Psoas muscle (tissue), 8 donors: Measurements from ENCODE around the gene MARCHF5. TPM values are rescaled to one million over a fixed set of nuclear protein-coding genes. Genes with fewer than 3 reads are reported as not detected.

Experiments used
- ATAC-seq, 4 donors: fragments of 200-7000 bp; cut with Tn5 transposase; one replicate each; pipeline ENCODE4 v1.9.1; 2020; ENCODE audit warnings: moderate library complexity in 3 of 4, mild to moderate bottlenecking in 2 of 4
- DNase-seq, 2 donors: peaks; one replicate each; pipeline ENCODE4 v3.0.0-alpha.2; 2020
- H3K27ac ChIP-seq: fragments of 200-600 bp; one replicate; pipeline ENCODE4 v1.8.0; 2022
- H3K27me3 ChIP-seq, 3 donors: fragments of 200-600 bp in 1 of 3; one replicate each; pipeline versions ENCODE4 v1.6.1 to v1.8.0; 2013 to 2022; ENCODE audit warnings: low read length in 2 of 3, mild to moderate bottlenecking in 2 of 3, moderate library complexity in 1 of 3; ENCODE audit not compliant: insufficient read depth in 3 of 3
- H3K36me3 ChIP-seq, 2 donors: fragments of 200-600 bp in 1 of 2; one replicate each; pipeline versions ENCODE4 v1.6.1 to v1.8.0; 2013 to 2022; ENCODE audit warnings: low read depth in 1 of 2, mild to moderate bottlenecking in 1 of 2, moderate library complexity in 1 of 2; ENCODE audit not compliant: insufficient read depth in 1 of 2
- H3K4me1 ChIP-seq: fragments of 200-600 bp; one replicate; pipeline ENCODE4 v1.8.0; 2022
- H3K4me3 ChIP-seq: fragments of 200-600 bp; one replicate; pipeline ENCODE4 v1.8.0; 2022; ENCODE audit warnings: mild to moderate bottlenecking
- H3K9me3 ChIP-seq: fragments of 200-600 bp; one replicate; pipeline ENCODE4 v1.8.0; 2022
- CTCF ChIP-seq: fragments of 200-600 bp; IDR thresholded peaks from one replicate; pipeline ENCODE4 v1.8.0; 2022; ENCODE audit warnings: antibody characterized with exemption
- WGBS, 3 donors: extraction: QIAGEN DNeasy Blood & Tissue Kit; methylation state at CpG; one replicate each; pipeline versions ENCODE4 v1.1.6 to v1.1.7; 2013; 5-methylcytosine and 5-hydroxymethylcytosine counted together
- intact Hi-C, 2 donors: fragments of 100-400 bp; cut with DNase I; formaldehyde crosslinking; loops; one replicate each; pipeline versions ENCODE4 v1.11.0 to v1.14.2; 2022
- polyA plus RNA-seq, 3 donors: library from polyadenylated mRNA; stranded (reverse); fragments of 200-250 nt; gene quantifications; one replicate each; pipeline ENCODE4 v1.2.3, GENCODE V29; 2013
- total RNA-seq, 4 donors: library from RNA; stranded (reverse); fragmentation: NEBNext Ultra II Directional in 2 of 4; extraction: Animal tissue kit (Norgen Biotek cat#: 25700) in 2 of 4; gene quantifications; one replicate each; pipeline versions ENCODE4 v1.2.1 to v1.2.4, GENCODE V29; 2021 to 2023
- donor health status: healthy with polysubstance abuse.
- donor health status: DM: no; HTN: no; CAD: no; lungs with moderate emphysema.
- donor health status: Bipolar disorder and iron deficiency.
- donor health status: healthy.
- donor health status: DM: yes; HTN: yes; CAD: no.
- donor health status: DM: no; HTN: no; CAD: no.
- donor health status: DM: no; HTN: no; CAD: no.
- donor health status: DM: yes; HTN: yes; CAD: no.

MARCHF5 gene
- total and polyA plus RNA-seq, 7 donors, result 28.3 to 64.9 (median 31.7) TPM

DNA sequence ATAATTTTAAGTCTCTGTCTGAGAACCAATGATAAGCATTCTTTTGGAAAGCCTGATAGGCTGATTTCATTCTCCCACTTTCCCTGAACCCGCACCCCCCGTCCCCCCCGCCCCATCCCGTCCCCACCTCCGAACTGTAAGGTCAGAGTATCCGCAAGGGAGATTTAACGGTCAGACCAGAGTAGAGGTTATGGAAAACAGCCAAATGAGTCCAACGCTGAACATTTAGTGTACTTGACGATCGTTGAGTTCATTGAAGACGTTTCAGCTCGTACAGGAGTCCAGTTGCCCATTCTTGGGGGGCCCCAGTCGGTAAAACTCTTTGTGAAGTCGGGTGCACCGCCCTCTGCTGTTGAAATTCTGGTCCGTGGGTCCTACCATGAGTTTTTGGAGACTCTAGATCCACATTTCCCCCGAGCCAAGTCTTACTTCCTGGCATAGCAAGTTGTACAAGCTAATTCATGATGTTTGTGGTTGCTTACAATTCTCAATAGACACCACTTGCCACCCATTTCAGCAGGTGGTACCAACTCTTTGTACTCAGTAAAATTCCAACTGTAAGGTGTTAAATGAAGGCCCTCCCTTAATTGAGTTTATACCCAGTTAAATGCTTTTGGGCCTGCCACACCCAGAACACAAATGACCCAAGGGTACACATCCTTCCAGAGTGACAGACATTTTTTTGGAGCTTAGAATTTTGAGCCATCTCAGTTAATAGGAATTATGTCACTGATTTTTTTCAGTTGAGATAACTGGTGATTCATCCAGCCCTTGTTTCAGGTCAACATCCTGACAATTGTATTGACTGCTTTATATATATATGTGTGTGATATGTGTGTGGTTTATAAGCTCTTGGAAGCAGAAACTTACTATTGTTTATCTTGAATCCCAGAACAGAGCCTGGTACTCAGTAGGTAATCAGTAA is 1.2 kb downstream of the MARCHF5 start:
- Histone ChIP-seq H3K9me3 (no peaks in the 10 kb centered on the region), H3K4me3 (peak overlapping the region; percentile 90), H3K27ac (peak overlapping the region; percentile 95), H3K27me3 (no peaks in the 10 kb centered on the region), H3K36me3 (peaks cover 0 to 20% of the 10 kb centered on the region in 2 donors), H3K4me1 (peaks cover 5% of the 10 kb centered on the region)
- DNase-seq (peak; percentile 57 to 61), ATAC-seq (peak in 2 of 4 donors; percentile 12 to 38)
- 0 to 2% (median 1%) methylated on average over 17 of the region's 17 CpGs for WGBS, 3 donors
- peak; percentile 37 for TF ChIP-seq CTCF
- intact Hi-C loops, result loop anchor here (2.0 to 5.0 kb wide), 5 partner anchors 35 to 205 kb away; no protein-coding TSS in a partner anchor

GRCh38 chr10:92298487-92298886 is 7.5 kb downstream of the MARCHF5 start:
- TF ChIP-seq CTCF, result no peak
- DNase-seq (peak in 1 of 2 donors; percentile 61), ATAC-seq (peak; percentile 71 to 90 (median 80))
- no peak overlapping the region for H3K4me3 ChIP-seq
- H3K4me1 ChIP-seq, result peaks cover 21% of the 10 kb centered on the region
- intact Hi-C loops, result no loop called here
- peak overlapping the region; percentile 3 for H3K27ac ChIP-seq
- 31 to 67% (median 36%) methylated on average over 6 of the region's 6 CpGs for WGBS, 3 donors
- H3K36me3 ChIP-seq, result peaks cover 0 to 27% of the 10 kb centered on the region in 2 donors
- H3K9me3 ChIP-seq, result no peaks in the 10 kb centered on the region
- no peaks in the 10 kb centered on the region for H3K27me3 ChIP-seq

DNA sequence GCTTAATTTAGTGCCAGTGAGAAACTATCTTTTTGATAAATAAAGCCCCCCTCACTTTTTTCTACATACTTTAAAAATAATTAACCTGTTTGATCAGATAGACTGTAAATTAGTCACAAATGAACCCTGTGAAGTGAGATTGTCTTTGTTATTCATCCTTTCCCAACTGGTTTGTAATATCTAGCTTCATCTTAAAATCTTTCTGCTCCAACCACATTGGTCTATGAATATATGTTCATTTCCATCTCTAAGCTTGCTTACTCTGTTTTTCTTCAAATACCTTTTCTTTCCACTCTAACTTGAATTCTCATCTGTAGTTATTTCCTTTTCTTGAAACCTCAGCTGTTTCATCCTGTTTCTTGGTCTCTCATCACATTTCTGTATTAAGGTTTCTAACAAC is 12.1 kb downstream of the MARCHF5 start:
- no peak for DNase-seq
- Histone ChIP-seq H3K9me3 (no peaks in the 10 kb centered on the region), H3K36me3 (peaks cover 0 to 13% of the 10 kb centered on the region in 2 donors), H3K27me3 (no peaks in the 10 kb centered on the region), H3K4me1 (peaks cover 20% of the 10 kb centered on the region), H3K27ac (no peak overlapping the region), H3K4me3 (no peak overlapping the region)
- no peak for ATAC-seq
- intact Hi-C loops, result no loop called here
- no peak for TF ChIP-seq CTCF

- DNase-seq (no peak), ATAC-seq (no peak)
- no peak overlapping the region for H3K27ac ChIP-seq
- no peak for TF ChIP-seq CTCF
- H3K36me3 ChIP-seq, result peaks cover 0 to 13% of the 10 kb centered on the region in 2 donors
- H3K9me3 ChIP-seq, result no peaks in the 10 kb centered on the region
- H3K4me1 ChIP-seq, result peaks cover 11% of the 10 kb centered on the region
- 83 to 92% (median 84%) methylated on average over 1 of the region's 1 CpG for WGBS, 3 donors
- intact Hi-C loops, result no loop called here
- H3K27me3 ChIP-seq, result no peaks in the 10 kb centered on the region
- H3K4me3 ChIP-seq, result no peak overlapping the region
Observed at GRCh38 chr10:92304061-92304460, 13.1 kb downstream of the MARCHF5 start.
